ENCODE results near the gene NDST1. TPM values are rescaled to one million over a fixed set of nuclear protein-coding genes. Genes with fewer than 3 reads are reported as not detected.

The NDST1 gene
- total RNA-seq, 4 donors from 2014 or later = 10.9 to 86.0 (median 42.5) TPM

DNA sequence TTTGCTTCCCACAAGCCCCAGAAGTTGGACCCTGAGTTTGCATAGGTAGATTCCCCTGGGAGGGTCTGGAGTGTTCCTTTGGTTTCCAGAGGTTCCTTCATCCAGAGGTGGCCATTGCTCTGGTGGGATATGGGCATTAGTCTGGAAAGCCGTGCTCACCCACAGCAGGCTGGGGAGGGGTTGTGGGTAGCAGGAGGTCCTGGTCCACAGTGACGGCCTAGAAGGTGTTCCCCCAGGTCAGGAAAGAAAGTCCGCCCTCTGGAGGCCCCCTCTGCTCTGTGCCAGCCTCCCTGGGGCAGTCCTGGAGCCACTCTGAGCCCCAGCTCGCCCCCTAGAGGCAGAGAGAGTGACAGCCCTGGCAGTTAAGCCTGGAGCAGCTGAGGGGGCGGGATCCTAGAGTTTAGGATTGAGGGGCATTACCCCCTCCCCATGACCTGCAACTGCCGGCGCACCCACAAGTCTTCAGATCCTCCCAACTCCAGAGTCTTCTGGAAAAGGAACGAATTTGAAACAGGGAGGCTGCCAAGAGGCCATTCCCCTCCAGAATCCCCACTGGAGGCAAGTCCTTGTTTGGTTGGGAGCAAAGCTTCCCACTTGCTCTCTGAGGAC lies 36.8 kb downstream of the NDST1 start:
- DNase-seq = peak; percentile 60 to 61
- intact Hi-C loops (cut with DNase I; ENCODE audit: low total_unique reads) = no loop called here
- TF ChIP-seq, protein P1, sequence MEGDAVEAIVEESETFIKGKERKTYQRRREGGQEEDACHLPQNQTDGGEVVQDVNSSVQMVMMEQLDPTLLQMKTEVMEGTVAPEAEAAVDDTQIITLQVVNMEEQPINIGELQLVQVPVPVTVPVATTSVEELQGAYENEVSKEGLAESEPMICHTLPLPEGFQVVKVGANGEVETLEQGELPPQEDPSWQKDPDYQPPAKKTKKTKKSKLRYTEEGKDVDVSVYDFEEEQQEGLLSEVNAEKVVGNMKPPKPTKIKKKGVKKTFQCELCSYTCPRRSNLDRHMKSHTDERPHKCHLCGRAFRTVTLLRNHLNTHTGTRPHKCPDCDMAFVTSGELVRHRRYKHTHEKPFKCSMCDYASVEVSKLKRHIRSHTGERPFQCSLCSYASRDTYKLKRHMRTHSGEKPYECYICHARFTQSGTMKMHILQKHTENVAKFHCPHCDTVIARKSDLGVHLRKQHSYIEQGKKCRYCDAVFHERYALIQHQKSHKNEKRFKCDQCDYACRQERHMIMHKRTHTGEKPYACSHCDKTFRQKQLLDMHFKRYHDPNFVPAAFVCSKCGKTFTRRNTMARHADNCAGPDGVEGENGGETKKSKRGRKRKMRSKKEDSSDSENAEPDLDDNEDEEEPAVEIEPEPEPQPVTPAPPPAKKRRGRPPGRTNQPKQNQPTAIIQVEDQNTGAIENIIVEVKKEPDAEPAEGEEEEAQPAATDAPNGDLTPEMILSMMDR (IDR thresholded peaks at IDR 0.05) = peak; percentile 70 to 83 (median 75)
- TF ChIP-seq POLR2A (IDR thresholded peaks at IDR 0.05) = no peak
- Histone ChIP-seq H3K9me3 (no peaks in the 10 kb centered on the region), H3K4me1 (no peaks in the 10 kb centered on the region), H3K36me3 (no peaks in the 10 kb centered on the region), H3K4me3 (no peak overlapping the region), H3K27me3 (no peaks in the 10 kb centered on the region), H3K27ac (no peak overlapping the region)

DNA sequence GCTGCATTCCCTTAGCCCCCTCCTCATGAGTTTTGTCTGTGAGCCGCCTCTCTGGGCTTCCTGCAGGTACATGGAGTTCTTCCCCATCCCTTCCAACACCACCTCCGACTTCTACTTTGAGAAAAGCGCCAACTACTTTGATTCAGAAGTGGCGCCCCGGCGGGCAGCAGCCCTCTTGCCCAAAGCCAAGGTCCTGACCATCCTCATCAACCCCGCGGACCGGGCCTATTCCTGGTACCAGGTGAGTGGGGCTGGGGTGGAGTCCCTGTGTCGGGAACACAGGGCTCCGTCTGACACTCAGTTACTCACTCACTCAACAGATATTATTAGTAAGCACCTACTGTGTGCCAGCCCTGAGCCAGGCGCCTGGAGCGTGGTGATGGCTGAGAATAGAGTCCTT lies 37.3 kb downstream of the NDST1 start:
- H3K4me3 ChIP-seq = no peak overlapping the region

DNA sequence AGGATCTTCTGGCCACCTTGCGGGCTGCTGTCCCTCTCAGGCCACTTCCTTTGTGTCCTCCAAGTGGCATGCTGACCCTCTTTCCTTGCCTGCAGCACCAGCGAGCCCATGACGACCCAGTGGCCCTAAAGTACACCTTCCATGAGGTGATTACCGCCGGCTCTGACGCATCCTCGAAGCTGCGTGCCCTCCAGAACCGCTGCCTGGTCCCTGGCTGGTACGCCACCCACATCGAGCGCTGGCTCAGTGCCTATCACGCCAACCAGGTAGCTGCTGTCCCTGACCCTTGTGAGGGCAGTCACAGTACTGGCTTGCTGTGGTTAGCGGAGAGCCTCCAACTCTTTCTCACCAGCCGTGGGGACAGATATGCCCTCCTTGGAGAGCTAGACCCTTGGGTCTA lies 40.2 kb downstream of the NDST1 start:
- Histone ChIP-seq H3K27me3 (no peaks in the 10 kb centered on the region), H3K4me1 (no peaks in the 10 kb centered on the region), H3K36me3 (no peaks in the 10 kb centered on the region), H3K27ac (no peak overlapping the region), H3K4me3 (no peak overlapping the region), H3K9me3 (no peaks in the 10 kb centered on the region)
- no peak for DNase-seq
- intact Hi-C loops (cut with DNase I; ENCODE audit: low total_unique reads) = no loop called here
- TF ChIP-seq POLR2A (IDR thresholded peaks at IDR 0.05) = no peak
- TF ChIP-seq, protein P1 (IDR thresholded peaks at IDR 0.05) = no peak

More for the DNA sequence above, 37.3 kb downstream of the NDST1 start:
- Histone ChIP-seq H3K27me3 (no peaks in the 10 kb centered on the region), H3K9me3 (no peaks in the 10 kb centered on the region), H3K4me1 (no peaks in the 10 kb centered on the region), H3K36me3 (no peaks in the 10 kb centered on the region), H3K27ac (no peak overlapping the region)
- intact Hi-C loops (cut with DNase I; ENCODE audit: low total_unique reads) = no loop called here
- no peak for DNase-seq
- TF ChIP-seq, protein P1 (IDR thresholded peaks at IDR 0.05) = no peak
- TF ChIP-seq POLR2A (IDR thresholded peaks at IDR 0.05) = no peak

DNA sequence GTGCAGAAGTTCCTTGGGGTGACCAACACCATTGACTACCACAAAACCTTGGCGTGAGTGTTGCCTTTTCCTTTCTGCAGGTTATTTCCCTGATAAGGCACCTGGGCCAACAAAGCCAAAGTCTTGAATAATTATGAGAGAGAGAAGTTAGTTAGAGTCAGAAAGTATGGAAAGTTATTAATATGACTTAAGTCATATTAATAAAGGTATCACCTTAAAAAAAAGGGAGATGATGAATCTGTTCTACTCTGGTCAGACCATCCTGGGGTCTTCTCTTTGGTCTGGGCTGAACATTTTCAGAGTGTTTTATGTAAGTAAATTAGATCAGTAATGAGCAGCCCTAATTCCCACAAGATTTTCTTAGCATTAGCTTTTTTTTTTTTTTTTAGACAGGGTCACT lies 41.8 kb downstream of the NDST1 start:
- intact Hi-C loops (cut with DNase I; ENCODE audit: low total_unique reads) = no loop called here
- Histone ChIP-seq H3K27me3 (no peaks in the 10 kb centered on the region), H3K9me3 (no peaks in the 10 kb centered on the region), H3K4me1 (no peaks in the 10 kb centered on the region), H3K4me3 (no peak overlapping the region), H3K27ac (no peak overlapping the region), H3K36me3 (no peaks in the 10 kb centered on the region)
- no peak for DNase-seq
- TF ChIP-seq, protein P1 (IDR thresholded peaks at IDR 0.05) = no peak
- TF ChIP-seq POLR2A (IDR thresholded peaks at IDR 0.05) = no peak

DNA sequence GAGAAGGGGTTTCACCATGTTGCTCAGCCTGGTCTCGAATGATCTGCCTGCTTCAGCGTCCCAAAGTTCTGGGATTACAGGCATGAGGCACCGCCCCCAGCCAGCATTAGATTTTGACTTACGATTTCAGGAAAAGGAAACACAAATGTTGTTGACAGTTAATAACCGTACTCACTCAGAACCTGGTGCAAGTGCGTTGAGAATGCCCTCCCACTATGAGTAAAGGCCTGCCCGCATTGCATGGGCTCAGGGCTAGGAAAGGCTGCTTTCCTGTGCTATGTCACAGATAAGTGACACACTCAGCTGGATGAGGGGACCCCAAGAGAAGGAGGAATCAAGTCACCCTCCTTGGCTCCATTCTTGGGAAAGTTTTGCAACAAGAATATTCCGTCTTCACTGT lies 42.4 kb downstream of the NDST1 start:
- H3K27ac ChIP-seq = no peak overlapping the region
- TF ChIP-seq POLR2A (IDR thresholded peaks at IDR 0.05) = no peak
- TF ChIP-seq, protein P1 (IDR thresholded peaks at IDR 0.05) = no peak
- no peak for DNase-seq
- H3K27me3 ChIP-seq = no peaks in the 10 kb centered on the region
- intact Hi-C loops (cut with DNase I; ENCODE audit: low total_unique reads) = no loop called here
- H3K9me3 ChIP-seq = no peaks in the 10 kb centered on the region
- no peaks in the 10 kb centered on the region for H3K4me1 ChIP-seq
- no peak overlapping the region for H3K4me3 ChIP-seq
- H3K36me3 ChIP-seq = no peaks in the 10 kb centered on the region
